Epidermal melanocyte (primary cell): Measurements from ENCODE around the gene ANKRD33B.

Source experiments
- DNase-seq: peaks from one replicate; pipeline ENCODE4 v3.0.0; 2011; ENCODE audit warnings: low spot score; ENCODE audit not compliant: insufficient read length

The ANKRD33B gene

GRCh38 chr5:10673017-10673389 is 109.1 kb downstream of the ANKRD33B start:
- no peak for DNase-seq

DNA sequence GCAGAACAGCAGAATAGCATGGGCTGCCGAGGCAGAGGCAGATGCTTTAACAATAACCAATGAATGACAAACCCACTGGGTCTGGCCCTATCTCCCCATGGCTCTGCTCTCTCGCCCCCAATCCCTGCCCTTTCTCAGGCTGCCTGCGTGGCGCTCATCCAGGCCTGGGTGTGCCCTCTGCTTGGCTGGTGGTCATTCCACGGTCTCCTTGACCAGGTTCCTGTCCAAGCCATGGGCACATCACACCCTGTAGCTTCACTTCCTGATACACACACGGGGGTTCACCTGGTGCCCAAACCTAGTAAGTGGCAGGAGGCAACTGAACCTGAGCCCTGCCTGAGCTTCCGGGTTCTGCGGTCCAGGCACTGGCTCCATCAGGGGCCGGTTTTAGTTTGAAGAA is 109.5 kb downstream of the ANKRD33B start:
- DNase-seq = no peak

DNA sequence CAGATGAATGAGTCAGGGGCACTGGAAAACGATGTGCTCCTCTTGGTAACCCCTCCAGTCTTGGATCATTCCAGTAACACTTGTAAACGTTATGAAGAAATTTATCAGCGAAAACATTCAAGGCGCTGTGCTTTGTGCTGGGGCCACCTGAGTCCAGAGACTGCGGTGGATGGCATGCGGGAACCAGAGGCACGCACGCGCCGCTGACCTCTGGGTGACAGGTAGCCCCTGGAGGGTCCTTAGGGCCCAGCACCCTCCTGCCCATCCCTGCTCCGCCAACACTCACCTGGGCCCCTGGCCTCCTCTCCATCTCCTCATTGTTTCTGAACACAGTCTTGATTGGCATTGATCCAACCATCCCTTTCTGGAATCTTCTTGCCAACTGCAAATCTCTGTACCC is 110.2 kb downstream of the ANKRD33B start:
- DNase-seq = no peak

GRCh38 chr5:10674582-10674981 is 110.7 kb downstream of the ANKRD33B start:
- DNase-seq = no peak

DNA sequence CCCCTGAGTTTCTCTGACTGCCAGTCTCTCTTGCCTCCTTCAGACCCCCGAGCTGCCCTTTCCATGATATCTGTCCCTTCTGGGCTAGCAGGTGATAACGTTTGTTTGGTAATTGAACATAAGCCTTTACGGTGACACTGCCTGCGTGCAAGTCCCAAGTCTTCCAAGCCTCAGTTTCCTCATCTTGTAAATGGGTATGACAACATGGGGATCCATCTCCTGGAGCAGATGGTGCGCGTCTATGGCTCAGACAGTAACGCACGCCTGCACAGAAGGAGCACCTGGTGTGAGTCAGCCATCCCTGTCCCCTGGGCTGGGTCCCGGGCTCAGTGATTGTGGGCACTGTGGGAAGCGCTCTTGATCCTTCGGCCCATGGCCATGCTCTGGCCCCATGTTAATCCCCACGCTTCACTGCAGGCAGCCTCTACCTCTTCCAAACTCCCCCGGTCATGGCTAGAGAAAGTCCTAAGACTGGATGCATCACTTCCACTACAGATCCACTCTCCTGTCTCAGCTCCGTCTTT is 111.4 kb downstream of the ANKRD33B start:
- DNase-seq = no peak

DNA sequence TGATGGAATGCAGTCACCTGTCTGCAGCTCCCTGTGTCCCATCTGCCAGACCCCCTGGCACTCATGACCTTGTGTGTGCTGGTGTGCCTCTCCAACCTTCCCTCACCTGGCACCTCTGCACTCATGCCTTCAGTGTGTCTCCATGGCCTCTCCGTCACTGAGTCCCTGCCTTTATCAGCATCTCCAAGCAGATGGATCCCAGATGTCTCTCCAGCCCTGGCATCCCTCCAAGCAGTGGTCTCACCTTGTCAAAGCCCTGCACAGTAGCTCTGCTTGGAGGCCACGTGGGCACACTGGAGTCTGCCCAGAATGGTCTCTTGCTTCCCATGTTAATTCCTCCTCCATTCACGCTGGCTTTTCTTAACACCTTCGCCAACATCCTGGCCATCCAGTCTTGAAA is 112.4 kb downstream of the ANKRD33B start:
- DNase-seq = no peak

DNA sequence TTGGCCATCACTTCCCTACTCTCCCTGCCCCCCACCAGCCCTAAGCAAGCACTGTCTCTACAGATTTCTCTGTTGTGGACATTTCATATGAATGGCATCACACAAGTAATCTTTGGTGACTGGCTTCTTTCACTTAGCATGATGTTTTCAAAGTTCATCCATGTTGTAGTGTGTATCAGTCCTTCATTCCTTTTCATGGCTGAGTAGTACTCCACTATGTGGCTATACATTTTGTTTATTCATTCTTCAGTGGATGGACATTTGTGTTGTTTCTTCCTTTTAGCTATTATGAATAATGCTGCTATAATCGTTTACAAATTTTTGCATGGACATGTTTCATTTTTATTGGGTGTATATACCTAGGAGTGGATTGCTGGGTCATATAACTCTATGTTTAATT is 113.1 kb downstream of the ANKRD33B start:
- no peak for DNase-seq

- DNase-seq = no peak
Observed at GRCh38 chr5:10677533-10677932, 113.7 kb downstream of the ANKRD33B start.

DNA sequence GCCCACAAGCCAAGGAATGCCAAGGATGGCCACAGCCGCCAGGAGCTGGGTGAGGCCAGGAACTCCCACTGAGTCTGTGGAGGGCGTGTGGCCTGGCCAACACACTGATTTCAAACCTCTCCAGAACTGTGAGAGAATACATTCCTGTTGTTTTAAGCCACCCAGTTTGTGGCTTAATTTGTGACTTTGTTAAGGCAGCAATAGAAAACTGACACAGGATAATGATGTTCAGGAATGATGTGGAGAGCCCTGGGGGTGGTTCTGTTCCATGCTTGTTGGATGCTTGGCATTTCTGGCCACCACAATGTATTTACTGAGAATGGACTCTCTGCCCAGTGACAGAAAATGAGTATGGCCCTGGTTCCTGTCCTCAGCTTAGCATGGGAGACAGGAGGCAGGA is 114.4 kb downstream of the ANKRD33B start:
- no peak for DNase-seq

GRCh38 chr5:10679336-10679988 is 115.6 kb downstream of the ANKRD33B start:
- DNase-seq = no peak

DNA sequence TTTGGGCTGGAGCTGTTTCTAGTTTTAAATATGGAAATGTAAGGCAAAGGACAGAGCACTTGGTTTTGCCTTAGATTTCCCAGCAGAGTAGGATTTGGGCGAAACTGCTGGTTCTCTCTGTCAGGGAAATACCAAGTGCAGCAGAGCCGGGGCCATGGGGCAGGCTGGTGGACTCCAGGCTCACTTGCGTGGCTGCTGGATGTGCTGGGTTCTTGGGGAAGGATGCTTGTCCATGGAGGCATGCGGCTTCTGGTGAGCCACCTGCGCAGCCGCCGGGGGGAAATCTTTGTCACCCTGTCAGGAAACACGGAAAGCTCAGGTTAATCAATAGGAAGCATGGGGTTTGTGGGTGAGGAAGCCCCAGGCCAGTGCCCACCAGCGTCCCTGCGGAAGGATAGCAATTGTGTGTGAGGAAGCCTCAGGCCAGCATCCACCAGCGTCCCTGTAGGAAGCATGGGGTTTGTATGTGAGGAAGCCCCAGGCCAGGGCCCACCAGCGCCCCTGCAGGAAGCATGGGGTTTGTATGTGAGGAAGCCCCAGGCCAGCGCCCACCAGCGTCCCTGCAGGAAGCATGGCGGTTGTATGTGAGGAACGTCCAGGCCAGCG is 117.1 kb downstream of the ANKRD33B start:
- no peak for DNase-seq

DNA sequence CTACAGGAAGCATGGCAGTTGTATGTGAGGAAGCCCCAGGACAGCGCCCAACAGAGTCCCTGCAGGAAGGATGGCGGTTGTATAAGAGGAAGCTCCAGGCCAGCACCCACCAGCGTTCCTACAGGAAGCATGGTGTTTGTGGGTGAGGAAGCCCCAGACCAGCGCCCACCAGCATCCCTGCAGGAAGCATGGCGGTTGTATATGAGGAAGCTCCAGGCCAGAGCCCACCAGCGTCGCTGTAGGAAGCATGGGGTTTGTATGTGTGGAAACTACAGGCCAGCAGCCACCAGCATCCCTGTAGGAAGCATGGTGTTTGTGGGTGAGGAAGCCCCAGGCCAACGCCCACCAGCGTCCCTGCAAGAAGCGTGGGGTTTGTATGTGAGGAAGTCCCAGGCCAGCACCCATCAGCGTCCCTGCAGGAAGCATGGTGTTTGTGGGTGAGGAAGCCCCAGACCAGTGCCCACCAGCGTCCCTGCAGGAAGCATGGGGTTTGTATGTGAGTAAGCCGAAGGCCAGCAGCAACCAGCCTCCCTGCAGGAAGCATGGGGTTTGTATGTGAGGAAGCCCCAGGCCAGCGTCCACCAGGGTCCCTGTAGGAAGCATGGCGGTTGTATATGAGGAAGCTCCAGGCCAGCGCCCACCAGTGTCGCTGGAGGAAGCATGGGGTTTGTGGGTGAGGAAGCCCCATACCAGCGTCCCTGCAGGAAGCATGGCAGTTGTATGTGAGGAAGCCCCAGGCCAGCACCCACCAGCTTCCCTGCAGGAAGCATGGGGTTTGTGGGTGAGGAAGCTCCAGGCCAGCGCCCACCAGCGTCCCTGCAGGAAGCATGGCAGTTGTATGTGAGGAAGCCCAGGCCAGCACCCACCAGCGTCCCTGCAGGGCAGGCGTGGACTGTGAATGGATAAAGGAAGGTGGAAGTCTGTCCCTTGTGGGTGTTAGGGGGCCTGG is 118.1 kb downstream of the ANKRD33B start:
- DNase-seq = no peak

DNA sequence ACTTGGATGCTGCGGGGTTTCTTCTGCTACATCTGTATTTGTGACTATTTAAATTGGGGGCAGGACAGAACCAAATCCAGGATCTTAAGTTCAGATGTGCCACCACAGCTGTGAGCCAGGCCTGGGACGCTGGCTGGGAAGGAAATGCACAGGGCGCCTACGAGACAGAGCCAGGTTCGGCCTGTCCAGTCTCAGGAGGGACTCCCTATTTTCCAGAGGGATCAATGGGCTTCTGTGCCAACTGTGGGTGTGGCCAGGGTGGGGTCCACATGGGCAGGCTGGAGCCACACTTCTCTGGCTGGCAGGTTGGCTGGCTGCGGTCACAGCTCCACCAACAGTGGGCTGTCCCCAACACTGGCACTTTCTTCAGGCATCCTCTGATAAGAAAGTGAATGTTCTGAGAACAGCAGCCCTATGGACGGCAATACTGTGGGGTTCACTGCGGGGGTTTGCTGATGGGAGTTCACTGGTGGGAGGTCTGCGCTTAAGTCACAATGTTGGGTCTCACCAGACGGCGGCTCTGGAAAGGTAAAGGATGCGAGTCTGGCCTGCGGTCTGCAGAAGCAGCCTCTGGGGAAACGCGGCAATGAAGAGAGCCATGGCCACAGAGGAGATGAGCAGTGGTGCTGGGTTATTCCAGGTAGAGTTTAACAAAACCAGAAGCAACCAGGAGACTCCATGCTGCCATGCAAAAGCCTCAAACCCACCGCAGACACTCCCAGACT is 119.1 kb downstream of the ANKRD33B start:
- no peak for DNase-seq

GRCh38 chr5:10684303-10685086 is 120.6 kb downstream of the ANKRD33B start:
- no peak for DNase-seq

- DNase-seq = no peak
Observed at GRCh38 chr5:10685115-10685521, 121.2 kb downstream of the ANKRD33B start.

- no peak for DNase-seq
Observed at GRCh38 chr5:10686890-10687289, 123.0 kb downstream of the ANKRD33B start.

DNA sequence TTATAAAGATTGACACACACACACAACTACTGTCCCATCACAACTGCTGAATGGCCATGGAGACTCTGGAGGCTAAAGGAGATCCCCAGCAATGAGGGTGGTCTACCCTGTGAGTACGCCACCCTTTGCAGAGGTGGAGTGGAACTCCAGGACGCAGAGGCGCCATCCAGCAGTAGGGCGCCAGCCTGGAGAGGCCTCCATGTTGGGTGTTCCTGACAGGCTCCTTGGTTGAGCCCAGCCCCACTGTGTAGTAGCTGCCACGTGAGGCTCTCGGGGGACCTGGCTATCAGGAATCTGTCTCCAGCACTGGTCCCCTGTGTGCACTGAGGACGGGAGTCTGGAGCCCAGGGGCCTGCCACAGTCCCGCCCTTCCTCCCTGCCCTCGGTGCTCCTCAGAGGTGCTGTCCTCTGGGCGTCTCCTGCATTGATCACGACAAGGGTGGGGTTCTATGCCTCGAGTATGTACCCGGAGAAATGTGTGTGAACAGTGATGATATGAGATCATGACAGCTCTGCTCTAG is 124.8 kb downstream of the ANKRD33B start:
- no peak for DNase-seq

GRCh38 chr5:10689391-10690081 is 125.7 kb downstream of the ANKRD33B start:
- no peak for DNase-seq

DNA sequence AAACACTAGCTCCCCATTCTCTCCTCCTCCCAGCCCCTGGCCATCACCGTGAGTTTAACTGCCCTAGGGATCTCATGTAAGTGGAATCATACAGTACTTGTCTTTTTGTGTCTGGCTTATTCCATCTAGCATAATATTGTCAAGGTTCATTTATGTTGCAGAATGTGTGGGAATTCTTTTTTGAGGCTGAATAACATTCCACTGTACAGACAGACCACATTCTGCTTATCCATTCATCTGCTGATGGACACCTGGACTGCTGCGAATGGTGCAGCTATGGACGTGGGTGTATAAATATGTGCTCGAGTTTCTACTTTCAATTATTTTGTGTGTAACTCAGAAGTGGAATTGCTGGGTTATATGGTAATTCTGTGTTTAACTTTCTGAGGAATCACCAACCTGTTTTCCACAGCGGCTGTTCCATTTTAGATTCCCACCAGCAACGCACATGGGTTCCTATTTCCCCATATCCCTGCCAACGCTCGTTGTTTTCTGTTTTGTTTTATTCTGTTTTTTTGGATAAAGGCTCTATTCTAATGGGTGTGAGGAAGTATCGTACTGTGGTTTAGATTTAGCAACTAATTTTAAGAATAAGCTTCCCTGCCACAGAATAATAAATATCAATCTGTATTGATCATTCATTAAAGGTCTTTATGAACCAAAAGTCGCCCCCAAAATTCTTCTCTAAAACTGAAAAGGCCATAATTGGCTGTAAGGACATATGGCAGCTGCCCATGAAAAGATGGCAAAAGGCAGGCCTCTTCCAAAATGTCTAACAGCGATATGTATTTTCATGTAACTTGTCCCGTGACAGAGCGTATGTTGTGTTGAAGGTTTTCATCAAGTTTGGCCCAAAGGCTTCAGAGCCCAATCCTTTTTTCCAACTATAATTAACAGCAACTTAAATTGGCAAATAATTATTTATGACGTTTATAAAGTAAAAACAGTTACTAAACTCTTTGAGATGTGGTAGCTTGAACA is 126.9 kb downstream of the ANKRD33B start:
- no peak for DNase-seq
